Measurements from ENCODE around the gene COA1. TPM values are rescaled to one million over a fixed set of nuclear protein-coding genes. Genes with fewer than 3 reads are reported as not detected.

Gene COA1
- polyA plus RNA-seq, 1 of the 3 experiments (the other 2 are of a cell fraction), result 42.8 TPM

DNA sequence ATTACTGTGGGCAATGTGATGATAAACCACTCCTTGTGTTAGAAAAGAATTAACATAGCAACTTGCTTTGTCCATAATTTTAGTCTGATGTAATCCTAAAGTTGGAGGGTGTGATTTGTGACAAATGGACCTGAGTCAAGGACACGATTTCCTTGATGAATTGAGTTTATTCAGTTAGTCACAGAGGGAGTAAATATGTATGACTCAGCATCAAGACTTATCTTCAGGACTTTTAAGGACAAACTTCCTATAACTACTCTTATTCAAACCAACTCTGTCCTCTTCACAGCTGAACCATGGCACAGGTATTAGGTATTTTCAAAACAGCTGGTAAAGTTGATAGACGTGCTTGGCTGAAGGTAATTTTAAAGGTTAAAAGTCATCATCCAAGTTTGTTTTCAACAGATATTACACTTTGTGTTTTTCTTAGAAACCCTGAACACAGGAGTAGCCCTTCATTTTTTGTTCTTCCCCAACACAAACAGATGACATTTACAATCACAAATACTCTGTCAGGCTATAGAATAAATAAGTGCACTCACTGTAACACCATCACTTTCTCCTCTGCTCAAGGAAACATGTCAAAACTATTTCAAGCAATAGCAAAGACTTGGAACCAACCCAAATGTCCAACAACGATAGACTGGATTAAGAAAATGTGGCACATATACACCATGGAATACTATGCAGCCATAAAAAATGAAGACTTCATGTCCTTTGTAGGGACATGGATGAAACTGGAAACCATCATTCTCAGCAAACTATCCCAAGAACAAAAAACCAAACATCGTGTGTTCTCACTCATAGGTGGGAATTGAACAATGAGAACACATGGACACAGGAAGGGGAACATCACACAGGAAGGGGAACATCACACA lies 54.5 kb downstream of the COA1 start (continued):
- TF ChIP-seq, protein P1, sequence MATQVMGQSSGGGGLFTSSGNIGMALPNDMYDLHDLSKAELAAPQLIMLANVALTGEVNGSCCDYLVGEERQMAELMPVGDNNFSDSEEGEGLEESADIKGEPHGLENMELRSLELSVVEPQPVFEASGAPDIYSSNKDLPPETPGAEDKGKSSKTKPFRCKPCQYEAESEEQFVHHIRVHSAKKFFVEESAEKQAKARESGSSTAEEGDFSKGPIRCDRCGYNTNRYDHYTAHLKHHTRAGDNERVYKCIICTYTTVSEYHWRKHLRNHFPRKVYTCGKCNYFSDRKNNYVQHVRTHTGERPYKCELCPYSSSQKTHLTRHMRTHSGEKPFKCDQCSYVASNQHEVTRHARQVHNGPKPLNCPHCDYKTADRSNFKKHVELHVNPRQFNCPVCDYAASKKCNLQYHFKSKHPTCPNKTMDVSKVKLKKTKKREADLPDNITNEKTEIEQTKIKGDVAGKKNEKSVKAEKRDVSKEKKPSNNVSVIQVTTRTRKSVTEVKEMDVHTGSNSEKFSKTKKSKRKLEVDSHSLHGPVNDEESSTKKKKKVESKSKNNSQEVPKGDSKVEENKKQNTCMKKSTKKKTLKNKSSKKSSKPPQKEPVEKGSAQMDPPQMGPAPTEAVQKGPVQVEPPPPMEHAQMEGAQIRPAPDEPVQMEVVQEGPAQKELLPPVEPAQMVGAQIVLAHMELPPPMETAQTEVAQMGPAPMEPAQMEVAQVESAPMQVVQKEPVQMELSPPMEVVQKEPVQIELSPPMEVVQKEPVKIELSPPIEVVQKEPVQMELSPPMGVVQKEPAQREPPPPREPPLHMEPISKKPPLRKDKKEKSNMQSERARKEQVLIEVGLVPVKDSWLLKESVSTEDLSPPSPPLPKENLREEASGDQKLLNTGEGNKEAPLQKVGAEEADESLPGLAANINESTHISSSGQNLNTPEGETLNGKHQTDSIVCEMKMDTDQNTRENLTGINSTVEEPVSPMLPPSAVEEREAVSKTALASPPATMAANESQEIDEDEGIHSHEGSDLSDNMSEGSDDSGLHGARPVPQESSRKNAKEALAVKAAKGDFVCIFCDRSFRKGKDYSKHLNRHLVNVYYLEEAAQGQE (IDR thresholded peaks at IDR 0.05; ENCODE audit: low read depth, low read length), result no peak
- no peak for TF ChIP-seq NRF1 (IDR thresholded peaks at IDR 0.05; ENCODE audit: low read depth, low read length)
- no peak for TF ChIP-seq YY1 (IDR thresholded peaks at IDR 0.05; ENCODE audit: low read depth)
- TF ChIP-seq FOXJ3 (CRISPR knock-in tag; IDR thresholded peaks at IDR 0.05), result no peak
- TF ChIP-seq, protein P2, sequence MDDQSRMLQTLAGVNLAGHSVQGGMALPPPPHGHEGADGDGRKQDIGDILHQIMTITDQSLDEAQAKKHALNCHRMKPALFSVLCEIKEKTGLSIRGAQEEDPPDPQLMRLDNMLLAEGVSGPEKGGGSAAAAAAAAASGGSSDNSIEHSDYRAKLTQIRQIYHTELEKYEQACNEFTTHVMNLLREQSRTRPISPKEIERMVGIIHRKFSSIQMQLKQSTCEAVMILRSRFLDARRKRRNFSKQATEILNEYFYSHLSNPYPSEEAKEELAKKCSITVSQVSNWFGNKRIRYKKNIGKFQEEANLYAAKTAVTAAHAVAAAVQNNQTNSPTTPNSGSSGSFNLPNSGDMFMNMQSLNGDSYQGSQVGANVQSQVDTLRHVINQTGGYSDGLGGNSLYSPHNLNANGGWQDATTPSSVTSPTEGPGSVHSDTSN (IDR thresholded peaks at IDR 0.05), result peak; percentile 98
- no peak for TF ChIP-seq EZH2phosphoT487 (IDR thresholded peaks at IDR 0.05; ENCODE audit: borderline replicate concordance, low read depth)
- TF ChIP-seq GABPA (IDR thresholded peaks at IDR 0.05; ENCODE audit: low read depth), result no peak
- TF ChIP-seq POLR2AphosphoS5 (IDR thresholded peaks at IDR 0.05; ENCODE audit: low read depth, low read length), result peak; percentile 63; the same call in 1 of the 2 replicates
- peak; percentile 81 for TF ChIP-seq FOXM1 (IDR thresholded peaks at IDR 0.05; ENCODE audit: low read depth)
- TF ChIP-seq TCF12 (IDR thresholded peaks at IDR 0.05), result peak; percentile 86
- TF ChIP-seq SIN3A (IDR thresholded peaks at IDR 0.05; ENCODE audit: borderline replicate concordance, low read depth, low read length), result 0 out of 2 replicates have a peak, but pooled peaks have one; percentile 23
- TF ChIP-seq, protein P3, sequence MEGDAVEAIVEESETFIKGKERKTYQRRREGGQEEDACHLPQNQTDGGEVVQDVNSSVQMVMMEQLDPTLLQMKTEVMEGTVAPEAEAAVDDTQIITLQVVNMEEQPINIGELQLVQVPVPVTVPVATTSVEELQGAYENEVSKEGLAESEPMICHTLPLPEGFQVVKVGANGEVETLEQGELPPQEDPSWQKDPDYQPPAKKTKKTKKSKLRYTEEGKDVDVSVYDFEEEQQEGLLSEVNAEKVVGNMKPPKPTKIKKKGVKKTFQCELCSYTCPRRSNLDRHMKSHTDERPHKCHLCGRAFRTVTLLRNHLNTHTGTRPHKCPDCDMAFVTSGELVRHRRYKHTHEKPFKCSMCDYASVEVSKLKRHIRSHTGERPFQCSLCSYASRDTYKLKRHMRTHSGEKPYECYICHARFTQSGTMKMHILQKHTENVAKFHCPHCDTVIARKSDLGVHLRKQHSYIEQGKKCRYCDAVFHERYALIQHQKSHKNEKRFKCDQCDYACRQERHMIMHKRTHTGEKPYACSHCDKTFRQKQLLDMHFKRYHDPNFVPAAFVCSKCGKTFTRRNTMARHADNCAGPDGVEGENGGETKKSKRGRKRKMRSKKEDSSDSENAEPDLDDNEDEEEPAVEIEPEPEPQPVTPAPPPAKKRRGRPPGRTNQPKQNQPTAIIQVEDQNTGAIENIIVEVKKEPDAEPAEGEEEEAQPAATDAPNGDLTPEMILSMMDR (IDR thresholded peaks at IDR 0.05), result no peak
- TF ChIP-seq NFIC (IDR thresholded peaks at IDR 0.05; ENCODE audit: borderline replicate concordance), result peak; percentile 60
- peak; percentile 97 for TF ChIP-seq FOSL2 (IDR thresholded peaks at IDR 0.05; ENCODE audit: borderline replicate concordance, low read depth)
- TF ChIP-seq RFX5 (IDR thresholded peaks at IDR 0.05; ENCODE audit: low read length), result no peak
- no peak for TF ChIP-seq ELF1 (IDR thresholded peaks at IDR 0.05)
- no peak for TF ChIP-seq TAF1 (IDR thresholded peaks at IDR 0.05; ENCODE audit: borderline replicate concordance, low read depth, low read length)
- TF ChIP-seq RXRA (IDR thresholded peaks at IDR 0.05; ENCODE audit: borderline replicate concordance, low read depth), result peak; percentile 90; the same call in 1 of the 2 replicates
- TF ChIP-seq, protein P4, sequence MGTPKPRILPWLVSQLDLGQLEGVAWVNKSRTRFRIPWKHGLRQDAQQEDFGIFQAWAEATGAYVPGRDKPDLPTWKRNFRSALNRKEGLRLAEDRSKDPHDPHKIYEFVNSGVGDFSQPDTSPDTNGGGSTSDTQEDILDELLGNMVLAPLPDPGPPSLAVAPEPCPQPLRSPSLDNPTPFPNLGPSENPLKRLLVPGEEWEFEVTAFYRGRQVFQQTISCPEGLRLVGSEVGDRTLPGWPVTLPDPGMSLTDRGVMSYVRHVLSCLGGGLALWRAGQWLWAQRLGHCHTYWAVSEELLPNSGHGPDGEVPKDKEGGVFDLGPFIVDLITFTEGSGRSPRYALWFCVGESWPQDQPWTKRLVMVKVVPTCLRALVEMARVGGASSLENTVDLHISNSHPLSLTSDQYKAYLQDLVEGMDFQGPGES (IDR thresholded peaks at IDR 0.05; ENCODE audit: low read depth, low read length), result no peak
- TF ChIP-seq, protein P5, sequence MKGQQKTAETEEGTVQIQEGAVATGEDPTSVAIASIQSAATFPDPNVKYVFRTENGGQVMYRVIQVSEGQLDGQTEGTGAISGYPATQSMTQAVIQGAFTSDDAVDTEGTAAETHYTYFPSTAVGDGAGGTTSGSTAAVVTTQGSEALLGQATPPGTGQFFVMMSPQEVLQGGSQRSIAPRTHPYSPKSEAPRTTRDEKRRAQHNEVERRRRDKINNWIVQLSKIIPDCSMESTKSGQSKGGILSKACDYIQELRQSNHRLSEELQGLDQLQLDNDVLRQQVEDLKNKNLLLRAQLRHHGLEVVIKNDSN (IDR thresholded peaks at IDR 0.05; ENCODE audit: borderline replicate concordance, low read depth), result 0 out of 2 replicates have a peak, but pooled peaks have one; percentile 20
- TF ChIP-seq, protein P6, sequence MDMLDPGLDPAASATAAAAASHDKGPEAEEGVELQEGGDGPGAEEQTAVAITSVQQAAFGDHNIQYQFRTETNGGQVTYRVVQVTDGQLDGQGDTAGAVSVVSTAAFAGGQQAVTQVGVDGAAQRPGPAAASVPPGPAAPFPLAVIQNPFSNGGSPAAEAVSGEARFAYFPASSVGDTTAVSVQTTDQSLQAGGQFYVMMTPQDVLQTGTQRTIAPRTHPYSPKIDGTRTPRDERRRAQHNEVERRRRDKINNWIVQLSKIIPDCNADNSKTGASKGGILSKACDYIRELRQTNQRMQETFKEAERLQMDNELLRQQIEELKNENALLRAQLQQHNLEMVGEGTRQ (IDR thresholded peaks at IDR 0.05; ENCODE audit: borderline replicate concordance, low read depth, low read length), result no peak
- TF ChIP-seq JUND (IDR thresholded peaks at IDR 0.05), result peak; percentile 97
